Suprapubic skin (tissue), 4 donors: ENCODE data around the gene TLR10. TPM values are rescaled to one million over a fixed set of nuclear protein-coding genes. Genes with fewer than 3 reads are reported as not detected.

ENCODE experiments used
- DNase-seq, 2 donors: peaks; one replicate each; pipeline ENCODE4 v3.0.0-alpha.2; 2019; ENCODE audit warnings: low spot score in 2 of 2
- H3K27ac ChIP-seq: fragments of 200-600 bp; sonication (generic); one replicate; pipeline ENCODE4 v1.5.1; 2019
- H3K27me3 ChIP-seq: fragments of 200-600 bp; sonication (generic); one replicate; pipeline ENCODE4 v1.5.1; 2019
- H3K36me3 ChIP-seq: fragments of 200-600 bp; sonication (generic); one replicate; pipeline ENCODE4 v1.5.1; 2019
- H3K4me1 ChIP-seq: fragments of 200-600 bp; sonication (generic); one replicate; pipeline ENCODE4 v1.5.1; 2019
- H3K4me3 ChIP-seq: fragments of 200-600 bp; sonication (generic); one replicate; pipeline ENCODE4 v1.5.1; 2019; ENCODE audit warnings: mild to moderate bottlenecking
- H3K9me3 ChIP-seq: fragments of 200-600 bp; sonication (generic); one replicate; pipeline ENCODE4 v1.5.1; 2019
- CTCF ChIP-seq, 2 donors: fragments of 200-600 bp in 1 of 2; fragments of 450-650 bp in 1 of 2; sonication (generic) in 1 of 2; IDR thresholded peaks; one replicate each; pipeline ENCODE4 v1.5.1; 2016 to 2019; ENCODE audit warnings: antibody characterized with exemption in 2 of 2, mild to moderate bottlenecking in 1 of 2, moderate library complexity in 1 of 2
- EP300 ChIP-seq: sonication (generic); formaldehyde crosslinking; IDR thresholded peaks from one replicate; pipeline ENCODE4 v1.6.1; 2017; ENCODE audit warnings: antibody characterized with exemption
- POLR2A ChIP-seq, 2 donors: fragments of 450-650 bp; IDR thresholded peaks; one replicate each; pipeline ENCODE4 v1.6.1; 2017; ENCODE audit warnings: antibody characterized with exemption in 2 of 2, mild to moderate bottlenecking in 2 of 2, moderate library complexity in 2 of 2
- POLR2AphosphoS5 ChIP-seq, 3 donors: sonication (generic); formaldehyde crosslinking; IDR thresholded peaks; one replicate each; pipeline ENCODE4 v1.6.1; 2017; ENCODE audit warnings: antibody characterized with exemption in 3 of 3
- WGBS: methylation state at CpG from one replicate; pipeline ENCODE4 v1.1.5; 2018; 5-methylcytosine and 5-hydroxymethylcytosine counted together
- total RNA-seq, 4 donors: library from RNA; depleted of rRNA; stranded (reverse); fragments of >200 nt; gene quantifications; one replicate each; pipeline ENCODE4 v1.1.0, GENCODE V29; 2016

The TLR10 gene
- total RNA-seq, 4 donors from 2014 or later = 0.16 to 0.17 TPM; not detected in 2

DNA sequence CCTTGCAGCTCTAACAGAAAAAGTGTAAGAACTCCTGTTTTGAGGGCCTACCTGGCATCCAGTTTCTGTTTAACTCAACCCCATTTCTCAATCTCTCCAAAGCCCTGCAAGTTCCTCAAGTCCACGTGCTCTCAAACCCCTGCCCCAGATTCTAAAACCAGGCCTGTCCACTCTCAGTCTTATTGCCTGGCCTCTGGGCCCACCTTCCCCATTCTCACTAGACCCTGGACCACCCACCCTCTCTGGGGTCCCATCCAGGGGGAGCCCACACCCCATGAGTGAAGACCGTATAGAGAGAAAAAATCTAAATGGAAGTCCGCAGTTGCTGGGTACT is 58.3 kb downstream of the TLR10 start:
- TF ChIP-seq CTCF (IDR thresholded peaks at IDR 0.05) = no peak
- TF ChIP-seq POLR2AphosphoS5 (IDR thresholded peaks at IDR 0.05) = no peak
- no peak for TF ChIP-seq POLR2A (IDR thresholded peaks at IDR 0.05)
- no peak for TF ChIP-seq EP300
- no peaks in the 10 kb centered on the region for H3K36me3 ChIP-seq
- 76% methylated on average over 3 of the region's 3 CpGs for WGBS
- H3K4me1 ChIP-seq = peaks cover 16% of the 10 kb centered on the region
- H3K27me3 ChIP-seq = no peaks in the 10 kb centered on the region
- H3K4me3 ChIP-seq = no peak overlapping the region
- H3K27ac ChIP-seq = no peak overlapping the region
- no peaks in the 10 kb centered on the region for H3K9me3 ChIP-seq
- DNase-seq = no peak

DNA sequence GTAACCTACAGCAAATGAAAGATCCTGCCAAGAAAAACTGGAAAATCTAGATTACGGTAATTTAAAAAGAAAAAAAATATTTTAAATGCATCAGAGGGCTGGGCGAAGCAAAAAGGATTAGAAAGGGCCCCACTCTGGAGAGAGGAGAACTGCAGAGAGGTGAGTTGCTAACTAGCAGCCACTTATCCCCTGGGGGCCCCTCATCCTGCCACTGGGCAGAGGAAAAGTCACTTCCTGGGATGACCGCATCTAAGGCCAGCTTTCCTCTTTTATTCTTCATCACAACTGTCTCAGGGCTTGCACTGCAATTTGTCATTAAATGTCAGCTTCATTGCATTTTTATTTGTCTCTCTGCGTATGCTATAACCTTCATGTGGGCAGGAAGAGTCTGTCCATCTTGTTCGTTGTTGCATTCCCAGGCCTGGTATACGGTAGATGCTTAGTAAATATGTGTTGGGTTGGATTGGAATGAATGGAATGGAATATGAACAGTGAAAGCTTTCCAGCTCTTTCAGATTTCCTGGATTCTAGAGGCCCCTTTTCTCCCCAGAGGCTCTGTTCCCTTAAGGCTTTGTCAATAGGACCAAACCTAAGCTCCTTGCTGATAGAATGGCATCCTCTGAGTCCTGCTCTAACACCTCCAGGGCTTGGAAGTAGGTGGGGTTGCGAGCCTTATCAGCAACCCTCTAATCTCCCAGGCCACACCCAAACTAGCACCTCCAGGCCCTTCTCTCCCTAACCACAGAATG is 58.9 kb downstream of the TLR10 start:
- Histone ChIP-seq H3K36me3 (no peaks in the 10 kb centered on the region), H3K27me3 (no peaks in the 10 kb centered on the region), H3K4me1 (peaks cover 16% of the 10 kb centered on the region), H3K4me3 (no peak overlapping the region), H3K9me3 (no peaks in the 10 kb centered on the region), H3K27ac (no peak overlapping the region)
- TF ChIP-seq POLR2AphosphoS5 (IDR thresholded peaks at IDR 0.05) (no peak), POLR2A (IDR thresholded peaks at IDR 0.05) (no peak), CTCF (IDR thresholded peaks at IDR 0.05) (no peak)
- no peak for DNase-seq
- WGBS = 63% methylated on average over 7 of the region's 7 CpGs

DNA sequence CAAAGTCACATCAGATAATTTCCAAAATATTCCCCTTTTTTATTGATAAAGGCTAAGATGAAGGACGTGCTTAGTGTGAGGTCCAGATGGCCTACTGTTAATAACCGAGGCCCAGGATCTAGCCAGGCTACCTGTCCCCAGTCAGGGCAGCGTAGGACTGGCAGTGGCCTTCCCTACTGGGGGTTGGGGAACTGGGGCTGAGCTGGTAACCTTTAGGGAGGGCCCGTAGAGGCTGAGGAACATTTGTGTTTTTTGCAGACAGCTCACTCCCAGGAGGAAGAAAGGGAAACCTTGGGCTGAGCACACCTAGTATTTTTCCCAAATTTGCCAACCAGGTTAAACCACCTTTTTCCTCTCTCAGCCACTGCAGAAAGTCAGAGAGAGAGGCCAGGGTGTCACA is 59.7 kb downstream of the TLR10 start:
- Histone ChIP-seq H3K4me3 (no peak overlapping the region), H3K36me3 (no peaks in the 10 kb centered on the region), H3K27me3 (no peaks in the 10 kb centered on the region), H3K27ac (no peak overlapping the region), H3K9me3 (no peaks in the 10 kb centered on the region), H3K4me1 (peaks cover 10% of the 10 kb centered on the region)
- no peak for DNase-seq
- 59% methylated on average over 4 of the region's 4 CpGs for WGBS
- TF ChIP-seq POLR2AphosphoS5 (IDR thresholded peaks at IDR 0.05) (no peak), POLR2A (IDR thresholded peaks at IDR 0.05) (no peak), EP300 (no peak), CTCF (IDR thresholded peaks at IDR 0.05) (no peak)

Other genes with a start within 250 kb of the TLR10 start
- 100 to 1,000 TPM; 169 to 240 (median 223) TPM for gene KLF3, start 118.8 kb downstream of the TLR10 start, total RNA-seq
- 1 to 10 TPM; 6.7 to 9.8 (median 8.9) TPM for gene TLR1, start 21.8 kb upstream of the TLR10 start, total RNA-seq
- 1 to 10 TPM; 2.1 to 6.4 (median 2.5) TPM for gene TLR6, start 73.8 kb upstream of the TLR10 start, total RNA-seq
- 10 to 100 TPM; 36.9 to 85.9 (median 44.5) TPM for gene FAM114A1, start 84.8 kb upstream of the TLR10 start, total RNA-seq
- gene TMEM156, start 249.4 kb upstream of the TLR10 start, total RNA-seq = not detected